IPS DF 4.7 (cell line): ENCODE results near the gene ENOPH1.
"Not testable (repeated sequence)": the region's sequence is repeated elsewhere in the genome, so short reads cannot be mapped to it uniquely, and the experiment has no call there.

Source experiments
- DNase-seq: peaks from one replicate; pipeline ENCODE4 v3.0.0-alpha.2; 2013; ENCODE audit warnings: low spot score; ENCODE audit errors: extremely low read depth

Gene ENOPH1

GRCh38 chr4:82469791-82470345, 39.5 kb downstream of the ENOPH1 start:
- DNase-seq, result no peak

- DNase-seq, result not testable (repeated sequence)
These were observed 42.7 kb downstream of the ENOPH1 start for GRCh38 chr4:82473080-82473479.

GRCh38 chr4:82473621-82474164, 43.3 kb downstream of the ENOPH1 start:
- DNase-seq, result no peak

GRCh38 chr4:82475931-82476330, 45.5 kb downstream of the ENOPH1 start:
- DNase-seq, result not testable (repeated sequence)

- not testable (repeated sequence) for DNase-seq
These were observed 47.1 kb downstream of the ENOPH1 start for GRCh38 chr4:82477469-82477868.

GRCh38 chr4:82479562-82479961, 49.2 kb downstream of the ENOPH1 start:
- DNase-seq, result no peak

- DNase-seq, result no peak
These were observed 50.5 kb downstream of the ENOPH1 start for GRCh38 chr4:82480771-82481505.

GRCh38 chr4:82481506-82481840, 51.1 kb downstream of the ENOPH1 start:
- no peak for DNase-seq

GRCh38 chr4:82482387-82482786, 52.0 kb downstream of the ENOPH1 start:
- no peak for DNase-seq

- DNase-seq, result no peak
These were observed 54.8 kb downstream of the ENOPH1 start for GRCh38 chr4:82484996-82485783.

- DNase-seq, result no peak
These were observed 58.7 kb downstream of the ENOPH1 start for GRCh38 chr4:82489076-82489475.

GRCh38 chr4:82489987-82490386, 59.6 kb downstream of the ENOPH1 start:
- DNase-seq, result no peak

GRCh38 chr4:82491251-82491960, 61.0 kb downstream of the ENOPH1 start:
- DNase-seq, result no peak

GRCh38 chr4:82493721-82494425, 63.5 kb downstream of the ENOPH1 start:
- no peak for DNase-seq

- DNase-seq, result no peak
These were observed 65.3 kb downstream of the ENOPH1 start for GRCh38 chr4:82495666-82496065.

GRCh38 chr4:82496349-82496748, 66.0 kb downstream of the ENOPH1 start:
- no peak for DNase-seq

GRCh38 chr4:82499738-82500434, 69.5 kb downstream of the ENOPH1 start:
- DNase-seq, result no peak

- DNase-seq, result no peak
These were observed 70.2 kb downstream of the ENOPH1 start for GRCh38 chr4:82500435-82501153.

- DNase-seq, result no peak
These were observed 70.7 kb downstream of the ENOPH1 start for GRCh38 chr4:82501154-82501442.

GRCh38 chr4:82508011-82508410, 77.6 kb downstream of the ENOPH1 start:
- DNase-seq, result no peak
